ENCODE measurements around the gene BTBD18. TPM values are rescaled to one million over a fixed set of nuclear protein-coding genes. Genes with fewer than 3 reads are reported as not detected.

The BTBD18 gene
- total RNA-seq, 2 donors from 2014 or later = not detected

DNA sequence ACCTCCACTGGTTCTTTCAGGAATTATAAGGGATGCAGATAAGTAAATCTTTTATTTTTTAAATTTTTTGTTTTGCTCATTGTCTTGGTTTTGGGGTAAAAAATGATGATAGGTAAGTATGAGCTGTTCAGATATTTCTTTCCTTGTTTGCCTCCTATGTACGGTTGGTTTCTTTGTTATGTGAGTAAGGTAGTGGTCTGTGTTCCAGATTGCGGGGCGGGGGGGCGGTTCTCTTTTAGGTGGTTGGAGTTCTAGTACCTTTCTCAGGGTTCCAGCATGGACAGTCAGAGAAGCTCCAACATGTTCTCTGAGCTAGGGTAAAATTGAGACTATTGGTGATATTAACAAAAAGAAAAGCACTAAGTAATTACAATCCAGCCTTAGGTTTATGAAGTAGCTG lies 12.4 kb upstream of the BTBD18 start:
- Histone ChIP-seq H3K4me1 (peaks cover 0 to 48% of the 10 kb centered on the region in 2 donors), H3K4me3 (peak overlapping the region; percentile 66 to 67), H3K27ac (peak overlapping the region; percentile 92 to 97), H3K27me3 (no peaks in the 10 kb centered on the region), H3K36me3 (no peaks in the 10 kb centered on the region), H3K9me3 (no peaks in the 10 kb centered on the region)
- no peak for DNase-seq (ENCODE audit: low spot score)
- TF ChIP-seq, protein P1, sequence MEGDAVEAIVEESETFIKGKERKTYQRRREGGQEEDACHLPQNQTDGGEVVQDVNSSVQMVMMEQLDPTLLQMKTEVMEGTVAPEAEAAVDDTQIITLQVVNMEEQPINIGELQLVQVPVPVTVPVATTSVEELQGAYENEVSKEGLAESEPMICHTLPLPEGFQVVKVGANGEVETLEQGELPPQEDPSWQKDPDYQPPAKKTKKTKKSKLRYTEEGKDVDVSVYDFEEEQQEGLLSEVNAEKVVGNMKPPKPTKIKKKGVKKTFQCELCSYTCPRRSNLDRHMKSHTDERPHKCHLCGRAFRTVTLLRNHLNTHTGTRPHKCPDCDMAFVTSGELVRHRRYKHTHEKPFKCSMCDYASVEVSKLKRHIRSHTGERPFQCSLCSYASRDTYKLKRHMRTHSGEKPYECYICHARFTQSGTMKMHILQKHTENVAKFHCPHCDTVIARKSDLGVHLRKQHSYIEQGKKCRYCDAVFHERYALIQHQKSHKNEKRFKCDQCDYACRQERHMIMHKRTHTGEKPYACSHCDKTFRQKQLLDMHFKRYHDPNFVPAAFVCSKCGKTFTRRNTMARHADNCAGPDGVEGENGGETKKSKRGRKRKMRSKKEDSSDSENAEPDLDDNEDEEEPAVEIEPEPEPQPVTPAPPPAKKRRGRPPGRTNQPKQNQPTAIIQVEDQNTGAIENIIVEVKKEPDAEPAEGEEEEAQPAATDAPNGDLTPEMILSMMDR (IDR thresholded peaks at IDR 0.05) = no peak

DNA sequence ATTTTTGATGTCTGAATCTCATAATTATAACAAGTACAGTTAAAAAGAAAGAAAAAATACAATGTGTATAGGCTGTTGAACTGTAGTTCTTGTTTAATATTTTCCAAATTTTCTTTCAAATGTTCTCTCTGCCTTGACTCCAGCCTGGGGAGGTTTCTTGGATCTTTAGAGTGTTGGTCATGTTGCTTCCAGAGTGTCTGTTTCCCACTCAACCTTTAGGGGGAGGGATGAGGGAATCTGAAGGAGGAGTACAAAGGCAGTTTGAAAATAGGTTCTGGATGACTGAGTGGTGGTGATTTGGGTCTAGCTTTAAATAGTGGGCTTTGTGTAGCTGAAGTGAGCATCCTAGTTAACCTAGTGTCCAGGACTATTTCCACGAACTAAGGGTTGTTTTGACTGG lies 11.9 kb upstream of the BTBD18 start:
- no peaks in the 10 kb centered on the region for H3K36me3 ChIP-seq
- no peaks in the 10 kb centered on the region for H3K27me3 ChIP-seq
- H3K4me3 ChIP-seq = peak overlapping the region; percentile 66 to 67
- H3K9me3 ChIP-seq = no peaks in the 10 kb centered on the region
- peak overlapping the region; percentile 92 to 97 for H3K27ac ChIP-seq
- TF ChIP-seq, protein P1 (IDR thresholded peaks at IDR 0.05) = peak in 1 of 2 donors; percentile 55
- no peak for DNase-seq (ENCODE audit: low spot score)
- peaks cover 0 to 44% of the 10 kb centered on the region in 2 donors for H3K4me1 ChIP-seq

DNA sequence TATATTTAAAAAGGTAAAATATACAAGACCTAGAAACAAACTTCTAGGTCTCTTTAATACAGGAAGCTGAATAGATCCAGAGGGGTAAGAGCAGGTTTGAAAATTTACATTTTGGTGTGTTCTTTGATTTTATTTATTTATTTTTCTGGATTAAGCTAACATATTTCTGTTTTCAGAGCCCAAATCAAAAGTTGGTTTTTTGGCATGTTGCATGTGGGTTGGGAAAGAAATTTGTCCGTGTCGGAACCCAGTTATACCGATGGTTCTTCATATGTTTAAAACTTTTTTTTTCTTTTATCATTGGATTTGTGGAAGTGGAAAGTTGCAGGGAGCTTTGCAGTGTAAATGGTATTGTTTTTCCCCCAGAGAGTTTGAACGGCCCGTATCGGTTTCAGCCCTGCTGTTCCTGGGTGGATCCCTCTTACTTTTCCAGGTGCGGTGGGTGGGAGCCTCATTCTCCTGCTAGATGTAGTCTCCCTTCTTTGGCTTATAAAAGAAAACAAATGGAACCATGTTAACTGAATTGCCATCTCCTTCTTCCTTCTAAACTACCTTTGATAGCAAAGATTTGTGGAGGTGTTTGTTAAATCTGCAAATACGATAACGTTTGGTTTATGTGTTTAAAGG lies 10.7 kb upstream of the BTBD18 start:
- Histone ChIP-seq H3K4me3 (peak overlapping the region; percentile 66 to 67), H3K27ac (peak overlapping the region; percentile 92 to 97), H3K9me3 (no peaks in the 10 kb centered on the region), H3K36me3 (no peaks in the 10 kb centered on the region), H3K4me1 (peaks cover 0 to 35% of the 10 kb centered on the region in 2 donors), H3K27me3 (no peaks in the 10 kb centered on the region)
- TF ChIP-seq, protein P1 (IDR thresholded peaks at IDR 0.05) = no peak
- DNase-seq (ENCODE audit: low spot score) = no peak

DNA sequence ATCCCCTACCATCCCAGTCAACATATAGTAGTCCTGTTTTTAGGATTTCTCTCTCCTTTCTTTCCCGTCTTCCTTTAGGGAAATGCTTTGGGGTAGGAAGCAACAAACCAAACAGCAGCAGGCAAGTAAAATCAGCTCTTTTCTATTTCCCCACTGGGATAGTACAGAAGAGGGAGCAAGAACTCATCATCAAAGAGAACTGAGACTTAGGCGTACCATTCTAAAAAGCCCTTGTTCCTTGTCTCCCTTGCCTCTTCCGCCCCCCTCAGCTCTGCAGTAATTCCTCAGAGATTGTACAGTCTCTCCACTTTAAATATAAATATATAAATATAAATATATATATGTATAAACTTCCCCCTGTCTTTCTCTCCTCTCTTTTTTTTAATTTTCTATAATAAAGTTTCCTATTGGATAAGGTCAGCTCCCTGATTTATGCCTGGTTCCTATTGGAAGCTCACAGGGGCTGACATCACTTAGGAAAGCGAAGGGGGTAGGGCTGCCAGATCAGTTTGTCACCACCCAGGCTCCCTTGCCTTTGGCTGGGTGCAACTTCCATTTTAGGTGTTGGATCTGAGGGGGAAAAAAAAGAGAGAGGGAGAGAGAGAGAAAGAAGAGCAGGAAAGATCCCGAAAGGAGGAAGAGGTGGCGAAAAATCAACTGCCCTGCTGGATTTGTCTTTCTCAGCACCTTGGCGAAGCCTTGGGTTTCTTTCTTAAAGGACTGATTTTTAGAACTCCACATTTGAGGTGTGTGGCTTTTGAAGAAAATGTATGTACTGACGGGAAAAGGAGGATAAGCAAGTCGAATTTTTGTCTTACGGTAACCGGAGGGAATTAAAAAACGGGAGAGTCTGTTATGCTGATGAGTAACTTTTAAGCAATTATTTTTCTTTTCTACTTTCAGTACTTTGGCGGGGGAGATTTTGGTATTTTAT lies 9.9 kb upstream of the BTBD18 start, which contains the start of gene CTNND1:
Gene CTNND1 (plus strand): TSS at position 502 of the 934 bp plus-strand sequence. CDS start 29,677 bp downstream, outside the sequence.
- Histone ChIP-seq H3K4me1 (peaks cover 0 to 33% of the 10 kb centered on the region in 2 donors), H3K27me3 (no peaks in the 10 kb centered on the region), H3K36me3 (no peaks in the 10 kb centered on the region), H3K27ac (peak within 1 kb of the TSS; percentile 92 to 97), H3K9me3 (no peaks in the 10 kb centered on the region), H3K4me3 (peak within 1 kb of the TSS; percentile 66 to 67)
- DNase-seq (ENCODE audit: low spot score) = peak; percentile 95
- TF ChIP-seq, protein P1 (IDR thresholded peaks at IDR 0.05) = no peak

DNA sequence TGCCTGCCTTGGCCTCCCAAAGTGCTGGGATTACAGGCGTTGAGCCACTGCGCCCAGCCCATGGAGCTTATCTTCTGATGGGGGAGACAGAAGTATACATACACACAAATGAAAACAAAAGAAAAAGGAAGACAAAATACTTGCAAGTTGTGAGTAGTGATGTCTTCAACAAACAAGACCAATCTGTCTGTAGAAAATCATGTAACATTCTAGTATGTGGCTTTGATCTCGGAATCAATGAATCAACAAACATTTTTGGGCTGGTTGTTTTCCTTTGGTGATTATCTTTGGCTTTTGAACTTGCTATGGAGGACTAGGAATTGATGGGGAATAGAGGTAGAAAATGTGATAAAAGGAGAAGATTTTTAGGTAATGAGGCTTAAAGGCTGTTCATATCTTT lies 6.6 kb upstream of the BTBD18 start:
- DNase-seq (ENCODE audit: low spot score) = no peak
- no peak overlapping the region for H3K27ac ChIP-seq
- TF ChIP-seq, protein P1 (IDR thresholded peaks at IDR 0.05) = no peak
- no peaks in the 10 kb centered on the region for H3K36me3 ChIP-seq
- H3K9me3 ChIP-seq = no peaks in the 10 kb centered on the region
- peaks cover 0 to 4% of the 10 kb centered on the region in 2 donors for H3K4me1 ChIP-seq
- H3K27me3 ChIP-seq = no peaks in the 10 kb centered on the region
- no peak overlapping the region for H3K4me3 ChIP-seq
